Measurements from ENCODE around the gene CATSPERE. TPM values are rescaled to one million over a fixed set of nuclear protein-coding genes. Genes with fewer than 3 reads are reported as not detected.

Gene CATSPERE
- total and polyA plus RNA-seq, 10 of the 15 experiments (the other 5 are each of a cell fraction or from before 2014, with no cell fraction given): 0.04 to 0.24 (median 0.17) TPM; not detected in 3

DNA sequence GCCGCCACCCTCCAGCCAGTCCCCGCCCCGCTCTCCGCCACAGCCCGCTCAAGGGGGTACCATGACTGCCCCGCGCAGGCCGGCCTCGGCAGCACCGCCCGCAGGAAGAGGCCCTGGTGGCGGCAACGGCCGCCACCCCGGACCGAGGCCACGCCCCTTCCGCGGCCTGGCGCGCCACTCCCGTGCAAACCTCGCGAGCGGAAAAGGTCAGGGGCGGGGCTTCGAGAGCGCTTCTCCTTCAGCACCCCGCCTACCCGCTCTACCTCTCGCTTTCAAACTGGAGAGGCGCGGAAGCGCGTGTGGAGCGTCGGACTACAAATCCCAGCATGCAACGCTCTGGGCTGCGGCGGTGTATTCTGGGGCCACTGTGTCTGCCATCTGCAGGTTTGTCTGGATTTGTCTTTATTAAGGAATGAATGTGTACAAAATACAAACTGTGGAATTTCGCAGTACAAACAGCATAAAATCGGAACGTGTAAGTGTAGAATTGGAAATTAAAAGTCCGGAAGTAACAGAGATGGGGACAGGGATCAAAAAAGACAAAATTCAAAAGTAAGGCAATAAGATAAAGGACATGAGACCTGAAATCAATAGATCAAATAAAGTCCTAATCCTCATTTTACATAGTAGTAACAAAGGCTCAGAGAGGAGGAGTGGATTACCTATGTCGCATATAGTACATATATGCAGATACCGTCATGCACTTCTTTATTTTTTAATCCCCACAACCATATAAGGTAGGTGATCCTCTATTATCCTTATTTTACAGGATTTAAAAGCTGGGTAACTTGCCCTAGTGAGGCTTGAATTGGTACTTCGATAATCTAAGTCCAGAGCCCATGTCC is 8.9 kb upstream of the CATSPERE start (continued):
- peak; percentile 97 for TF ChIP-seq CHD2 (IDR thresholded peaks at IDR 0.05; ENCODE audit: borderline replicate concordance, low read depth, low read length)
- peak; percentile 54; the same call in 1 of the 2 replicates for TF ChIP-seq NR2C1 (IDR thresholded peaks at IDR 0.05)
- TF ChIP-seq SRF (IDR thresholded peaks at IDR 0.05; ENCODE audit: low read depth in 2 of 2, low read length in 2 of 2): peak; percentile 57 to 58; a peak in 2 of 4 replicates
- no peak for TF ChIP-seq WRNIP1 (IDR thresholded peaks at IDR 0.05; ENCODE audit: borderline replicate concordance, low read depth, low read length)
- TF ChIP-seq CREM (IDR thresholded peaks at IDR 0.05; ENCODE audit: low read depth): peak; percentile 79; the same call in 1 of the 2 replicates
- TF ChIP-seq, protein P1, sequence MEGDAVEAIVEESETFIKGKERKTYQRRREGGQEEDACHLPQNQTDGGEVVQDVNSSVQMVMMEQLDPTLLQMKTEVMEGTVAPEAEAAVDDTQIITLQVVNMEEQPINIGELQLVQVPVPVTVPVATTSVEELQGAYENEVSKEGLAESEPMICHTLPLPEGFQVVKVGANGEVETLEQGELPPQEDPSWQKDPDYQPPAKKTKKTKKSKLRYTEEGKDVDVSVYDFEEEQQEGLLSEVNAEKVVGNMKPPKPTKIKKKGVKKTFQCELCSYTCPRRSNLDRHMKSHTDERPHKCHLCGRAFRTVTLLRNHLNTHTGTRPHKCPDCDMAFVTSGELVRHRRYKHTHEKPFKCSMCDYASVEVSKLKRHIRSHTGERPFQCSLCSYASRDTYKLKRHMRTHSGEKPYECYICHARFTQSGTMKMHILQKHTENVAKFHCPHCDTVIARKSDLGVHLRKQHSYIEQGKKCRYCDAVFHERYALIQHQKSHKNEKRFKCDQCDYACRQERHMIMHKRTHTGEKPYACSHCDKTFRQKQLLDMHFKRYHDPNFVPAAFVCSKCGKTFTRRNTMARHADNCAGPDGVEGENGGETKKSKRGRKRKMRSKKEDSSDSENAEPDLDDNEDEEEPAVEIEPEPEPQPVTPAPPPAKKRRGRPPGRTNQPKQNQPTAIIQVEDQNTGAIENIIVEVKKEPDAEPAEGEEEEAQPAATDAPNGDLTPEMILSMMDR (IDR thresholded peaks at IDR 0.05 in 2 of 3, conservative IDR thresholded peaks at IDR 0.05 in 1 of 3; ENCODE audit: control insufficient read depth in 2 of 3, extremely low read depth in 1 of 3, insufficient read depth in 1 of 3, low read depth in 3 of 3, low read length in 3 of 3): peak; percentile 42 to 54 (median 54); a peak in 4 of 6 replicates
- 0 out of 2 replicates have a peak, but pooled peaks have one; percentile 67 for TF ChIP-seq TARDBP (IDR thresholded peaks at IDR 0.05; ENCODE audit: borderline replicate concordance)
- no peak for TF ChIP-seq MTA3 (IDR thresholded peaks at IDR 0.05; ENCODE audit: borderline replicate concordance, low read length)
- no peak for TF ChIP-seq CHD4 (IDR thresholded peaks at IDR 0.05)
- TF ChIP-seq, protein P2, sequence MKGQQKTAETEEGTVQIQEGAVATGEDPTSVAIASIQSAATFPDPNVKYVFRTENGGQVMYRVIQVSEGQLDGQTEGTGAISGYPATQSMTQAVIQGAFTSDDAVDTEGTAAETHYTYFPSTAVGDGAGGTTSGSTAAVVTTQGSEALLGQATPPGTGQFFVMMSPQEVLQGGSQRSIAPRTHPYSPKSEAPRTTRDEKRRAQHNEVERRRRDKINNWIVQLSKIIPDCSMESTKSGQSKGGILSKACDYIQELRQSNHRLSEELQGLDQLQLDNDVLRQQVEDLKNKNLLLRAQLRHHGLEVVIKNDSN (IDR thresholded peaks at IDR 0.05; ENCODE audit: borderline replicate concordance, extremely low read length, insufficient read depth, low read depth, low read length): no peak
- TF ChIP-seq TBL1XR1 (IDR thresholded peaks at IDR 0.05; ENCODE audit: low read depth, low read length): no peak
- no peak for TF ChIP-seq NFIC (IDR thresholded peaks at IDR 0.05; ENCODE audit: low read depth, low read length)
- TF ChIP-seq KLF5 (IDR thresholded peaks at IDR 0.05; ENCODE audit: partially characterized antibody): no peak
- no peak for TF ChIP-seq HDAC2 (IDR thresholded peaks at IDR 0.05)
- no peak for TF ChIP-seq SREBF2 (IDR thresholded peaks at IDR 0.05; ENCODE audit: low read length)
- no peak for TF ChIP-seq STAT3 (IDR thresholded peaks at IDR 0.05; ENCODE audit: low read depth, low read length)
- TF ChIP-seq SMC3 (IDR thresholded peaks at IDR 0.05; ENCODE audit: borderline replicate concordance, low read length): peak; percentile 7; the same call in 1 of the 2 replicates
- TF ChIP-seq RUNX3 (IDR thresholded peaks at IDR 0.05; ENCODE audit: low read length): peak; percentile 76
- TF ChIP-seq ZNF24 (IDR thresholded peaks at IDR 0.05): no peak
- TF ChIP-seq, protein P3, sequence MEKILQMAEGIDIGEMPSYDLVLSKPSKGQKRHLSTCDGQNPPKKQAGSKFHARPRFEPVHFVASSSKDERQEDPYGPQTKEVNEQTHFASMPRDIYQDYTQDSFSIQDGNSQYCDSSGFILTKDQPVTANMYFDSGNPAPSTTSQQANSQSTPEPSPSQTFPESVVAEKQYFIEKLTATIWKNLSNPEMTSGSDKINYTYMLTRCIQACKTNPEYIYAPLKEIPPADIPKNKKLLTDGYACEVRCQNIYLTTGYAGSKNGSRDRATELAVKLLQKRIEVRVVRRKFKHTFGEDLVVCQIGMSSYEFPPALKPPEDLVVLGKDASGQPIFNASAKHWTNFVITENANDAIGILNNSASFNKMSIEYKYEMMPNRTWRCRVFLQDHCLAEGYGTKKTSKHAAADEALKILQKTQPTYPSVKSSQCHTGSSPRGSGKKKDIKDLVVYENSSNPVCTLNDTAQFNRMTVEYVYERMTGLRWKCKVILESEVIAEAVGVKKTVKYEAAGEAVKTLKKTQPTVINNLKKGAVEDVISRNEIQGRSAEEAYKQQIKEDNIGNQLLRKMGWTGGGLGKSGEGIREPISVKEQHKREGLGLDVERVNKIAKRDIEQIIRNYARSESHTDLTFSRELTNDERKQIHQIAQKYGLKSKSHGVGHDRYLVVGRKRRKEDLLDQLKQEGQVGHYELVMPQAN (conservative IDR thresholded peaks at IDR 0.05): no peak
- TF ChIP-seq PAX5 (IDR thresholded peaks at IDR 0.05; ENCODE audit: borderline replicate concordance, low read depth, low read length): 0 out of 2 replicates have a peak, but pooled peaks have one; percentile 36
- TF ChIP-seq BHLHE40 (IDR thresholded peaks at IDR 0.05; ENCODE audit: borderline replicate concordance in 1 of 2, low read depth in 2 of 2, low read length in 1 of 2): peak; percentile 60 to 76; a peak in 3 of 4 replicates
- TF ChIP-seq GATAD2B (conservative IDR thresholded peaks at IDR 0.05; ENCODE audit: low read depth): peak; percentile 4; the same call in 1 of the 2 replicates

All from GM12878 (cell line).